Ovary (tissue), 3 donors: Measurements from ENCODE around the gene AKR1C4.

Source experiments
- CTCF ChIP-seq, 3 donors: fragments of 450-650 bp in 2 of 3; fragments of 200-600 bp in 1 of 3; IDR thresholded peaks; one replicate each; pipeline versions ENCODE4 v1.5.1 to v1.8.0; 2016 to 2022; ENCODE audit warnings: antibody characterized with exemption in 3 of 3, mild to moderate bottlenecking in 1 of 3
- EP300 ChIP-seq: sonication (generic); formaldehyde crosslinking; IDR thresholded peaks from one replicate; pipeline ENCODE4 v1.6.1; 2017; ENCODE audit warnings: antibody characterized with exemption
- POLR2A ChIP-seq: fragments of 450-650 bp; IDR thresholded peaks from one replicate; pipeline ENCODE4 v1.6.1; 2017; ENCODE audit warnings: antibody characterized with exemption, mild to moderate bottlenecking, moderate library complexity
- donor health status: DM: no; HTN: no; CAD: no.

- no peak for TF ChIP-seq CTCF (IDR thresholded peaks at IDR 0.05)
- TF ChIP-seq POLR2A: no peak
- no peak for TF ChIP-seq EP300
These were observed 37.5 kb upstream of the AKR1C4 start for GRCh38 chr10:5159126-5159525.
